Activated CD4-positive, alpha-beta T cell treated with anti-CD3 and anti-CD28 coated beads, Interleukin-2, Interleukin-6, amounts not matched to agents 100 ng/mL and 50 ng/mL, durations not matched to agents 16 hours and 8 hours (primary cell): ENCODE results near the gene ARPC1A.
"Not testable (repeated sequence)": the region's sequence is repeated elsewhere in the genome, so short reads cannot be mapped to it uniquely, and the experiment has no call there.

Experiments used
- DNase-seq: peaks from one replicate; pipeline ENCODE4 v3.0.0-alpha.2; 2020

Gene ARPC1A

DNA sequence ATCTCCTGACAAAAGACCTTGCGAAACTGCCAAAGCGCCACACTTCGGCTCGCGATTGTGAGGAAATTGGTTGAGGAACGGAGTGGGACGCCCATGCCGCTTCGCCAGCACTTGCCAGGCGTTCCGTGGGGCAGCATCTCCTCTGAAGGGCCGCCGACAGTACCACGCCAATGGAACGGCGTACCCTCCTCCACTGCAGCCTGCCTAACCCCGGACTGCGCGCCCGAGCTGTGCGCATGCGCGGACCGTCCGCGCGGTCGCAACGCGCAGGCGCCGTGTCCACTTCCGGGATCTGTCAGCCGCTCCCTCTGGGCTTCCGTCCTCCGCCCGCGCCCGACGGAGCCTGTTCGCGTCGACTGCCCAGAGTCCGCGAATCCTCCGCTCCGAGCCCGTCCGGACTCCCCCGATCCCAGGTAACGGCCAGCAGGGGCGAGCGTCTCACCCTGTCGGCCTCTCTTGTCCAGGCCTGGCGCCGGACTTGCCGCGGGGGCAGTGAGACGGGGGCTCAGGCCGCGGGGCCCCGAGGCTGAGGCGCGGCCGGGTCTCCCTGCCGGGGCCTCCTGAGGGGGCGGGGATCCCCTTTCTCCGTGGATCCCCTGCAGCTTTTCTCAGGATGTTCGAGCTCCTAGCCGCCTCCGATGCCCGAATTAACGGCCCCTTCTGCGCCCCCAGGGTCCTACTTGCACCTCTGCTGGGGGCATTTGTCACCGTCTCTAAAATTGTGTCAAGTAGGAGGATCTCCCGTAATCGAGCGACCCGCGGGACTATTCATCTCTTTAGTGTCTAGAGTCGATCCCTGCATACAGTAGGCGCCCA is at the start of gene ARPC1A:
ARPC1A (plus strand) TSS at position 307 of the 816 bp plus-strand sequence. CDS start 7,456 bp downstream, outside the sequence.
- peak; percentile 95 for DNase-seq

DNA sequence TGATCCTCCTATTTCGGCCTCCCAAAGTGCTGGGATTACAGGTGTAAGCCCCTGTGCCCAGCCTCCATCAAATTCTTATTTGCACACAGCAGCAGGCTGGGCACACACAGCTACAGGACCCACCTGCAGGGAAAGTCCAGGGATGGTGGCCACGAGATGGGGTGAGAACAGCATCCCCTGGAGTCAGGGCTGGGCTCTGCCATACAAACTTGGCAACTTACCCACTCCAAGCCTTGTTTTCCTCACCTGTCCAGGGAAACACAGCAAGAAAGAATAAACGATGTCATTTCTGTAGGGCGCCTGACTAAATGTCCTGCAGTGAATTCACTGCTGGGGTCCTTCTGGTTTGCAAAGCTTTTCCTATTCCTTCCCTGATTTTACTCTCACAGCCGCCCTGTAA is 47.5 kb upstream of the ARPC1A start:
- no peak for DNase-seq

DNA sequence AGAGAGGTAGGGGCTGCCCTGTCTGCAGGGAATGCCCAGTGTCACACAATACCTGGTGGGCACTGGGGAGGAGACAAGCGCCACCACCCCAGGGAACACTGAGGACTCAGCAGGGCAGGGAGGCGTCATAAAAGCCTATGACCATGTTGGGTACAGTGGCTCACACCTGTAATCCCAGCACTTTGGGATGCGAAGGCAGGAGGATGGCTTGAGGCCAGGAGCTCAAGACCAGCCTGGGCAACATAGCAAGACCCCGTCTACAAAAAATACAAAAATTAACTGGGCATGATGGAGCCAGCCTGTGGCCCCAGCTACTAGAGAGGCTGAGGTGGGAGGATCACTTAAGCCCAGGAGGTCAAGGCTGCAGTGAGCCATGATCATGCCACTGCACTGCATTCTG is 41.5 kb upstream of the ARPC1A start:
- DNase-seq = not testable (repeated sequence)

DNA sequence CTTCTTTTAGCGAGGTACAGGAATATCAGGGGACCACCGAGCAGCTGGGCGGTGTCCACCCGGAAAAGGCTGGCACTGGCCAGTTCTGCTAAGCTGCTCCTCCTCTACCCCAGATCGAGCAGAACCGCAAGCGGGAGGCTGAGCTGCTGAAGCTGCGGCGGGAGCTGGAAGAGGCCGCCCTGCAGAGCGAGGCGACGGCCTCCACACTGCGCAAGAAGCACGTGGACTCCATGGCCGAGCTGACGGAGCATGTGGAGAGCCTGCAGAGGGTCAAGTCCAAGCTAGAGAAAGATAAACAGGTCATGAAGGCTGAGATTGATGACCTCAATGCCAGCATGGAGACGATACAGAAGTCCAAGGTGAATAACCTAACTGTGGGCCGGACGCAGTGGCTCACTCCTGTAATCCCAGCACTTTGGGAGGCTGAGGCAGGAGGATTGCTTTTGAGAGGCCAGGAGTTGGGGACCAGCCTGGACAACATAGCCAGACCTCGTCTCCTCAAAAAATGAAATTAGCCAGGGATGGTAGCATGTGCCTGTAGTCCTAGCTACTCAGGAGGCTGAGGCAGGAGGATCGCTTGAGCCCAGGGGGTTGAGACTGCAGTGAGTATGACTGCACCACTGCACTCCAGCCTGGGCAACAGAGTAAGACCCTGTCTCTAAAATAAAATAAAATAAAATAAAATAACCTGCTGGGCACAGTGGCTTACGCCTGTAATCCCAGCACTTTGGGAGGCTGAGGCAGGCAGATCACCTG is 37.7 kb upstream of the ARPC1A start:
- no peak for DNase-seq

DNA sequence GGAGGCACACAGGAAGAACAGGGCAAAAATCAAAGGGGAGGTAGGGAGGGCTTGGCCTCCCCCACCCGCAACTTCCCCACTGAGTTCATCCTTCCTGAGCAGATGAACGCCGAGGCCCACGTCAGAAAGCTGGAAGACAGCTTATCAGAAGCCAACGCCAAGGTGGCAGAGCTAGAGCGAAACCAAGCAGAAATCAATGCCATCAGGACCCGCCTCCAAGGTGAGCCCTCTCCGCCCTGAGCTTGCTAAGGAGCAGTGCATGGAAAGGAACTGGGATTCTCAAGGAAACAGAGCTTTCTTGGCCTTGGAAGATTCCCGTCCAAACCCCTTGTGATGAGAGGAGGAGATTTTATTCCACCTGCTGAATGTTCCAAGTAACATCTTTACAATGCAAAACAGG is 36.5 kb upstream of the ARPC1A start:
- no peak for DNase-seq

DNA sequence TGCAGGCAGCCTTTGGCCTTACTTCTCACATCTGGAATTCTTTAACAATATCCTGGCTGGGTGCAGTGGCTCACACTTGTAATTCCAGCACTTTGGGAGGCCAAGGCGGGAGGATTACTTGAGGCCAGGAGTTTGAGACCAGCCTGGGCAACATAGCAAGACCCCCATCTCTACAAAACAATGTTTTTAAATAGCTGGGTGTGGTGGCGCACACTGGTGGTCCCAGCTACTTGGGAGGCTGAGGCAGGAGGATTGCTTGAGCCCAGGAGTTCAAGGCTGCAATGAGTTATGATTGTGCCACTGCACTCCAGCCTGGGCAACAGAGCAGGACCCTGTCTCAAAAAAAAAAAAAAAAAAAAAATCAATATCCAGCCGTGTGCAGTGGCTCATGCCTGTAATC is 35.5 kb upstream of the ARPC1A start:
- not testable (repeated sequence) for DNase-seq

DNA sequence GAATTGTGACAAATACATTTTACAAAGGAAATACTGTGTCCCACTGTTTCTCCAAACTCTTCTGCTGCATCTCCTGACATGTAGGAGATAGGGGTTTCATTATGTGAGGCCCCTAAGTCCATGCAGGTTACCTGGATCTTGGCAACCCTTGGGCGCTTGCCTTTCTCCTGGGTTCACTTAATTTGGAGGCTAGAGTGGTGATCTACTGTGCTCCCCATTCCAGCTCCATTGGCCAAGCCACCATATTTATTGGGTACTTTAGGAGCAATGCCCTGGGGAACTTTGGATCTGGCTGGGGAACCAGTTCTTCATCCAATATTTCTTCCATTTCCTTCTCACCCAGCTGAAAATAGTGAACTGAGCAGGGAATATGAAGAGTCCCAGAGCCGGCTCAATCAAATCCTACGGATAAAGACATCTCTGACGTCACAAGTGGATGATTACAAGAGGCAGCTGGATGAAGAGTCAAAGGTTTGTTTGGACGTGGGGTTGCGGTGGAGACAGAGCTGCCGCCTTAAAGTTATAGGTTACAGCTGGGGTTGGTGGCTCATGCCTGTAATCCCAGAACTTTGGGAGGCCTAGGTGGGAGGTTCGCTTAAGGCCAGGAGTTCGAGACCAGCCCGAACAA is 34.6 kb upstream of the ARPC1A start:
- no peak for DNase-seq

DNA sequence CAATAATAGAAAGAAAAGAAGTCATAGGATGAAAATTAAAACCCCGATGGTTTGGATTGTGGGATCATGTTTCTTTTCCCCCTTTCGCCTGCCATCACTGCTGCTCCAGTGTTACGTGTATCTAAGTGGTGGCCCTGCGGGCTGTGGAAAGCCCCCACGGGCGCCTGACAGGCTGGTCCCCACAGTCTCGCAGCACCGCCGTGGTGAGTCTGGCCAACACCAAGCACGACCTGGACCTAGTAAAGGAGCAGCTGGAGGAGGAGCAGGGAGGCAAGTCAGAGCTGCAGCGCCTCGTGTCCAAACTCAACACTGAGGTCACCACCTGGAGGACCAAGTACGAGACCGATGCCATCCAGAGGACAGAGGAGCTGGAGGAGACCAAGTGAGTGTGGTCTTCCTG is 33.6 kb upstream of the ARPC1A start:
- no peak for DNase-seq

DNA sequence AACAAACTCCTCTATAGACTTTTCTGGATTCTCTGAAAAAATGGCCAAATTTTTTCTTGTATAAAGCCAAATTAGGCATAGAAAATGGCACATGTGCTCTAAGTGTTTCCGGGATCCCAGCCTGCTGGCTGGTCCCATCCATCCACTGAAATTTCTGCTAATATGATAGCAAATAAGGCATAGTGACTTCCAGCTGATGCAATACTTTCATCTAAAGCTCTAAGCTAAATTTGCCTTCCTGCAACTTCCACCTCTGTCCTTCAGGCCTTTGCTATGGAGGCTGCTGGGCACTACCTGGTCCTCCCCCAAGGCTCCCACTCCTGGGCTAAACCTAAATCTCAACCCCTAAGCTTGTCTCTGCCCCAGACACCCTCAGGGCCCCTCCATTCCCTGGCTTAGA is 32.5 kb upstream of the ARPC1A start:
- DNase-seq = no peak

DNA sequence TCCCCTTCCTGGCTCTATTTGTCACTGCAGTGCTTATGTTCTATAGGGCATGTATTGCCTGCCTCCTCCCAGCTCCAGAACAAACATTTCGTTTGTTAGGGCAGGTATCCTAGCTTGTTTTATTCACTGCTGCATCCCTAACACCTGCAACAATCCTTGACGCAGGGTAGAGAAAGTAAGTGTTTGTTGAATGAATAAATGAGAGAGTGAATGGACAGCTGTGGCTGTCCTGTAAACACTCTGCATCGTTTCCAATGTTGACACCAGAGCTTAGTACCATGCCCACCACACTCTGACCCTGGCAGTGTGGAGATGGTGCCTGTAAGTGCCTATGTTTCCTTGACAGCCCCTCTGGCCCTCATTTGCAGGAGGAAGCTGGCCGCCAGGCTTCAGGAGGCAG is 32.0 kb upstream of the ARPC1A start:
- DNase-seq = no peak

DNA sequence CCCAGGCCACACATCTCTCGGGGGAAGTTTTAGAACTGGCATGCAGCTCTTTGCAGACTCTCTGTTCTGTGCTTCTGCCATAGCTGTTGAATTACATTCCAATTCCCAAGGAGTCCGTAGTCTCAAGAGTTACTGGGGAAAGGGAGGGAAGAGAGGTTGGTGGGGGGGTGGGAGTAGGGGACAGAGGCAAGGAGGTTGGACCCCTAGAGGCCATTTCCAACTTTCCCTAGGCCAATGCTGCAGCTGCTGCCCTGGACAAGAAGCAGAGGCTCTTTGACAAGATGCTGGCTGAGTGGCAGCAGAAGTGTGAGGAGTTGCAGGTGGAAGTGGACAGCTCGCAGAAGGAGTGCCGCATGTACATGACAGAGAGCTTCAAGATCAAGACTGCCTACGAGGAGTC is 29.2 kb upstream of the ARPC1A start:
- no peak for DNase-seq

DNA sequence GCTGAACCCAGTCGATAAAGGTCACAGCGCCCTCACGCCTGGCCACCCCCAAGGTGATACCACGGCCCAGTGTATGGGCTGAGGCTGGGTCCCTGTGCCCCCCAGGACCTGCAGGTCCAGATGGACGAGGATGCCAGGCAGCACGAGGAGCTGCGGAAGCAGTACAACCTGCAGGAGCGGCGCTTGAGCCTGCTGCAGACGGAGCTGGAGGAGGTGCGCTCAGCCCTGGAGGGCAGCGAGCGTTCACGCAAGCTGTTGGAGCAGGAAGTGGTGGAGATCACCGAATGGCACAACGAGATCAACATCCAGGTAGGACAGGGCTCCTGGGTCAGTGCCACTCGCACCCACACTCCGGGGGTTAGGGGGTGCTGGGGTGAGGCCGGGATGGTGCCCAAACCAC is 24.2 kb upstream of the ARPC1A start:
- DNase-seq = no peak

DNA sequence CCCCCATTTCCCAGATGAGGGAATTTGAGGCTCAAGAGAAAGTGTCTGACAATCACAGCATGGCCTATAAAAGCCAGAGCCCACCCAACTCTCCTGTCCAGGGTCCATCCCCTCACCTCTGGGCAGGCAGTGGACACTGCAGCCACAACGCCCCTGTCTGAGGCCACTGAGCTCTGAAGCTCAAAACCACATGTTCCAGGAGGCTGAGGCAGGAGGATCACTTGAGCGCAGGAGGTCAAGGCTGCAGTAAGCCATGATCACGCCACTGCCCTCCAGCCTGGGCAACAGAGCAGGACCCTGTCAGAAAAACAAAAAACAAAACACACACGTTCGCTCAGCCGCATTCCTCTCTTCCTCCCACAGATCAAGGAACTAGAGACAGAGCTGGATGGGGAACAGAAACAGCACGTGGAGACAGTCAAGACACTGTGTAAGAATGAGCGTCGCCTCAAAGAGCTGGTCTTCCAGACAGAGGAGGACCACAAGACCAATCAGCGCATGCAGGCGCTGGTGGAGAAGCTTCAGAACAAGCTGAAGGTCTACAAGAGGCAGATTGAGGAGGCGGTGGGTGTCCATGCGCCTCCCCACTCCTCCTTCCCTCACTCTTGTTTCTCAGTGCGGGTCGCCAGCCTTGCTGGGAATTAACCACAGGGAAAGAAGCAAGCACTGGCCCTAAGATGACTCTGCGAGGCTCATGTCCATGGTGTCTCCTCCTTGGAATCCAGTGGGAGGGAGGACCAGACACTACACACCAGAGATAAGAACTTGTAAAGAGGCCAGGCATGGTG is 20.0 kb upstream of the ARPC1A start:
- DNase-seq = no peak

DNA sequence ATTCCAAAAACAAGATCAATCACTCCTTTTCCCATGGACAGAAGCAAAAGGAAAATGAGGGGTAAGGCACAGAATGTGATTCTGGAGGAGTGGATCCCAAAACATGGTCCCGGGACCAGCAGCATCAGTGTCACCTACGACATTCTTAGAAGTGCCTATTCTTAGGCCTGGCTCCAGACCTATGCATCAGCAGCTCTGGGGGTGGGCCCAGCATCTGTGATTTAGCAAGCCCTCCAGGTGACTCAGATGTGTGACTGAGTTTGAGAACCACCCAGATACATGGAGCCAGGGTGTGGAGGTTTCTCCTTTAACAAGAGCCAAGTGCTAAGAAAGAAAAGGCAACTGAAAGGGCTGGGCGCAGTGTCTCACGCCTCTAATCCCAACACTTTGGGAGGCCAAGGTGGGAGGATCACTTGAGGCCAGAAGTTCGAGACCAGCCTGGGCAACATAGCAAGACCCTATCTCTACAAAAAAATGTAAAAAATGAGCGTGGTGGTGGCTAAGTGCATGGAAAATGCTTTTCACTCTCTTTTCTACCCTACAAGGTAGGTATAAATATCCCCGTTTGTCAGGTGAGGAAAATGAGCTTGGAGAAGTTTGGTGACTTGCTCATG is 17.1 kb upstream of the ARPC1A start:
- no peak for DNase-seq

DNA sequence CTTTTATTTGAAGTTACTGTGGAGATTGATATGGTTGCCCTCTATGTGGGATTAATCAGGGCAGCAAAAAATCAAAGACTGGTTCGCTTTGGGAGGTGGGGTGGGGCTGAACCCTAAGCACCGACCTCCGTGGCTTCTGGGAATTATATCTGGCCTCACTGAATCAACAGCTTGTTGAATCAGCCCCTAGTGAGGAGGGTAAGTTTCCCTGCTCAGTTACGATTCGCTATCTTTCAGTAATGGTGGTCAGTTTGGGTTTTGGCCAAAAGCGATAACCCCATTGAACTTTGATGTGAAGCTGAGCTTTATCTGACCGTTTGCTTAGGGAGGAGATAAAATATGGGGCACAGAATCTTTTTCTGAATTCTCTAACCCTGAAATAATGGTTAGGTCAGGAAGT is 16.6 kb upstream of the ARPC1A start:
- no peak for DNase-seq

DNA sequence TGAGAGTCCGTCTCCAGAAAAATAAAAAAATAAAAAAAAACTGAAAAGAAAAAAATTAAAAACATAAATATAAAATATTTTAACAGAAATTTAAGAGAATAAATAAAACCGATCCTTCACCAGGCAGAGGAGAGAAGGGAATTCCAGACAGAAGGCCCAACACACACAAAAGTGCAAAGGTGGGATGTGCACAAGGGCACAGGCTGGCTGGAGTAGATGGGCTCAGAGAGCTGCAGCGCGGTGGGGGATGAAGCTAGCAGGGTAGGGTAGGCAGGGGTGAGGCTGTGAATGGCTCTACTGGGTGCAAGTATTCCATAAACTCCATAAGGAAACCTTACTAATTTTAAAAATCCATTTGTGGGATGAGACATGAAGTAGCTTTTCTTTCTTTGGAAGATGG is 15.7 kb upstream of the ARPC1A start:
- no peak for DNase-seq

DNA sequence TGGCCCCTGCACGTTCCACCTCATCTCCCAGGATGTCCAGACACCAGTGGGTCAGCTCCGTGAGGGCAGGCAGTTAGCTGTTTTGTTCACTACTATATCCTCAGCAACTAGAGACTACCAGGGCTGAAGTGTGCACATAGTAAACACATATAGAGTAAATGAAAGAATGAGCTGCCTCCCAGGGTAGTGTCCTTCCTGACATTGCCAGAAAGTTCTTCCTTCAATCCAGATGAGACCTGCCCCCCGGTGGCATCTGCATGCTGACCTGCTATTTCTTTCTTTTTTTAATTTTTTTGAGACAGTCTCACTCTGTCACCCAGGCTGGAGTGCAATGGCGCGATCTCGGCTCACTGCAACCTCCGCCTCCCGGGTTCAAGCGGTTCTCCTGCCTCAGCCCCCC is 14.0 kb upstream of the ARPC1A start:
- no peak for DNase-seq

DNA sequence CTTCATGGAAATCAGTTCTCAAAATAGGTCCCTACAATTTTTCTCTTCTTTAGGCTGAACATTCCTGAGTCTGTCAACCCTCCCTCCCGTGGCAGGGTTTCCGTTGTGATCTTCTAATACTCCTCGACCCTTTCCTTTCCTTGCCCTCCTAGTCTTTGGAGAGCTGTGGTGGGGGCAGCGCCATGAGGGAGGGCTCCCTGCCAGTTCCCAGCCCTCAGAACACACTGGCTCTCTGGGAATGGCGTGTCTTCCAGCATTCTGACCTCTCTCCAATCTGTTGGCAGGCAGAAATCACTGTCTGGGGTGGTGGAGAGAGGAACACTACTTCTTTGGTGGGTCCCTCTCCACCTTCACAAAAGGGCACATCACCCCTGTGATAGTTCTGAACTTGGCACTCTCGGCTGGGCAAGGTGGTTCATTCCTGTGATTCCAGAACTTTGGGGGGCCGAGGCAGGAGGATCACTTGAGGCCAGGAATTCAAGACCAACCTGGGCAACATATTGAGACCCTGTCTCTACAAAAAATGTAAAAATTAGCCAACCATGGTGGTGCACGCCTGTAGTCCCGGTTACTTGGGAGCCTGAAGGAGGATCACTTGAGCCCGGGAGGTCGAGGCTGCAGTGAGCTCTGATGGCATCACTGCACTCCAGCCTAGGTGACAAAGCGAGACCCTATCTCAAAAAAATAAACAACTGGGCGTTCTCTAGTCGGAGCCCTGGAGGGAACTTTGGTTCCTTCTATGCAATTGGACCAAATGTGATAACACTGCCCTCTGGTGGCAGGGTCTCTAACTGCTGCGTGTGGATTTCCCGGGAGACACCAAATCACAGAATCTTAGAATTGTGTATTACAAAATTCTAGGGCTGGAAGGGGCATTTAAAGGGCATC is 13.1 kb upstream of the ARPC1A start:
- peak; percentile 83 for DNase-seq

DNA sequence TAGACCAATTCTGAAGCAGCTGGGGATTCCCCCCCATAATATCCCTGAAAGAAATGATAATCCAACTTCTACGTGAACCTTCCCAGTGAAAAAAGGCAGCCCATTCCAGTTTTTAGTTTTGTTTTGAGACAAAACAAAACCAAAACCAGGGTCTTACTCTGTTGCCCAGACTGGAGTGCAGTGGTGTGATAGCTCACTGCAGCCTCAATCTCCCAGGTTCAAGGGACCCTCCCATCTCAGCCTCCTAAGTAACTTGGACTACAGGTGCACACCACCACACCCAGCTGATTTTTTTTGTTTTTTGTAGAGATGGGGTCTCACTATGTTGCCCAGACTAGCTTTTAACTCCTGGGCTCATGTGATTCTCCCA is 12.5 kb upstream of the ARPC1A start:
- DNase-seq = no peak

DNA sequence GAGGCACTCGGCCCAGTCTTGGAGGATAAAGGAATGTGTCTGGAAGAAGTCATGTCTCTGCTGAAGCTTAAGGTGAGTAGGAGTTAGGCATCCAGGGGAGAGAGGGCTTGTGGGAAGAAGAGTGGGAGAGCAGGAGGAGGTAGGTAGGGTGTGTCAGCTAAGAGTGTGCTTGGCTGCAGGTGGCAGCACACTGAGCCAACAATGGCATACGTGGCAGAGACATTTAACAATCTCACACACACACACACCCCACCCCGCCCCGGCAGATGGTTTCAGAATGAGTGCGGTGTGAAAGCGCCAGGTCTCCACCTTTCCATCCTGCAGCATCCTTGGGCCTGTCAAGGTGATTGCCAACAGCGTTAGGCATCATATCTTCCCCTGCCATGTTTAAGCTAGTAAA is 11.2 kb upstream of the ARPC1A start:
- DNase-seq = peak; percentile 83

DNA sequence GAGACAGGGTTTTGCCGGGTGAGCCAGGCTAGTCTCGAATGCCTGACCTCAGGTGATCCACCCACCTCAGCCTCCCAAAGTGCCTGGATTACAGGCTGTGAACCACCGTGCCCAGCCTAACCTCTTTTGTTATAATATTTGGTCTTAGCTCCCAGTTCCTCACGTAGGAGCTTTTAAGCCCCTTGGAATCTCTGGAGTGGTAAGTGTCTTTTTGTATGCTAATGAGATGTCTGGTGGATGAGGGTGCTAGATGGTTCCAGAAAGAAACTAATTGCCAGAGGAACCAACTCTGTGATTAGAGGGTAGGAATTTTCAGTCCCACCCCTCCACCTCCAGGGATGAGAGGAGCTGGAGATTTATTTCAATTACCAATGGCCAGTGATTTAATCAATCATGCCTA is 5.3 kb upstream of the ARPC1A start:
- no peak for DNase-seq

DNA sequence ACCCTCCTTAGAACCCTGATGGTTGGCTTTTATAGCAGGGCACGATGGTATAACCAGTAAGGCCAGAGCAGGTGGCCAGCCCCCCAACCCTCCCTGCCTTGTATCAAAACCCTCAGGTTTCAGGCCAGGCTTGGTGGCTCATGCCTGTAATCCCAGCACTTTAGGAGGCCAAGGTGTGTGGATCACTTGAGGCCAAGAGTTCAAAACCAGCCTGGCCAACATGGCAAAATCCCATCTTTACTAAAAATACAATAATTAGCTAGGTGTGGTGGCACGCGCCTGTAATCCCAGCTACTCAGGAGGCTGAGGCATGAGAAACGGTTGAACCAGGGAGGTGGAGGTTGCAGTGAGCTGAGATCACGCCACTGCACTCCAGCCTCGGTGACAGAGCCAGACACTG is 3.0 kb upstream of the ARPC1A start:
- DNase-seq = not testable (repeated sequence)
